ENCODE measurements around the gene SLC36A3.

The SLC36A3 gene

DNA sequence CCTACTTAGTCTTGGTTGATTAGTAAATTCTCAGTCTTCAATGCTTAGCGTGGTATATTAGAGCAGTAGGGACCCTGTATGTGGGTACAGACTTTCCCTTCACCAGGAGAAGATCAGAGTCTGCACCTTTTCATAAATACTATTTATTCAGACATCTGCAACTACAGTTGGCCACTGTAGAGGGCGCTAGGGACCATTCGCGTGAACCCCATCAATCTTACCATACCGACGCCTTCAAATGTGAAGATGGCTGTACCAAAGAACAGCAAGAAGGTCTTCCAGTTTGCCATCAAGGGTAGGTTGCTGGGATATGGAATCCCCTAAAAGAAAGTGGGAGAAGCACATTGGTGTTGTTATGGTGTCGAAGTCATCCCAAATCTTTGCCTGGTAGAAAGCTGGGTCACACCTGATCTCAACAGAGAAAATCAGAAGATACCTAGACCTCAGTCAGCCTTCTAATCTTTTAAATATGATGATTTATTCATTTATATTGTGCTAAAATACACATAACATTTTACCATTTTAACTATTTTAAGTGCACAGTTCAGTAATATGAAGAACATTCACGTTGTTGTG, 19.1 kb downstream of the SLC36A3 start:
- no peak overlapping the region for H3K27ac Mint-ChIP-seq
- H3K9me3 Mint-ChIP-seq = no peaks in the 10 kb centered on the region
- DNase-seq (ENCODE audit: low spot score in 2 of 2) (no peak), ATAC-seq (no peak)
- no peak overlapping the region for H3K4me3 Mint-ChIP-seq
- H3K36me3 Mint-ChIP-seq = no peaks in the 10 kb centered on the region
- no peaks in the 10 kb centered on the region for H3K4me1 Mint-ChIP-seq

- DNase-seq (ENCODE audit: low spot score in 2 of 2) (no peak), ATAC-seq (no peak)
- no peaks in the 10 kb centered on the region for H3K9me3 Mint-ChIP-seq
- no peaks in the 10 kb centered on the region for H3K36me3 Mint-ChIP-seq
- no peaks in the 10 kb centered on the region for H3K4me1 Mint-ChIP-seq
- H3K4me3 Mint-ChIP-seq = no peak overlapping the region
- no peak overlapping the region for H3K27ac Mint-ChIP-seq
Observed at GRCh38 chr5:151283120-151283825, 20.3 kb downstream of the SLC36A3 start.

DNA sequence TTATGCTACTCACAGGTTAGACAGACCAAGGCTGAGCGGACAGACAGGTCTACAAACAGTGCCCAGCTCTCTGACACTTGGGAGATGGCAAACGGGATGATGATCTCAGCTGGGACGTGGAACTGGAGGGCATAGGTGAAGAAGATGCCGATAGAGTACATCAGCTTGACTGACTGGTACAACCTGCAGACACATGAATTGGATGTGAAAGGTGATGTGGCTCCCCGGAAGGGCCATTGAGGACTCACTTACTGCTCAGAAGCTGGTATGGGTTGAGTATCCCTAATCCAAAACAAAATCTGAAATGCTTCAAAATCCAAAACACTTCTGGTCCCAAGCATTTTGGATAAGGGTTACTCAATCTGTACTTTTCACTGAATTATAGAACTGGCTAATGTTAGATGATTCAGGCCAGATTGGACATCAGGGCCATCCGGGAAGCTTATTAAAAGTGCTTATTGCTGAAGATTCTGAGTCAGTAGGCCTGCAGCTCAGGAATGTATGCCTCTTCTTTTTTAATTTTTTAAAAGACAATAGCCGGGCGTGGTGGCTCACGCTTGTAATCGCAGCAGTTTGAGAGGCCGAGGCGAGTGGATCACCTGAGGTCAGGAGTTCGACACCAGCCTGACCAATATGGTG, 22.4 kb downstream of the SLC36A3 start:
- no peaks in the 10 kb centered on the region for H3K36me3 Mint-ChIP-seq
- H3K27ac Mint-ChIP-seq = no peak overlapping the region
- no peaks in the 10 kb centered on the region for H3K9me3 Mint-ChIP-seq
- DNase-seq (ENCODE audit: low spot score in 2 of 2) (no peak), ATAC-seq (no peak)
- H3K4me1 Mint-ChIP-seq = no peaks in the 10 kb centered on the region
- H3K4me3 Mint-ChIP-seq = no peak overlapping the region

DNA sequence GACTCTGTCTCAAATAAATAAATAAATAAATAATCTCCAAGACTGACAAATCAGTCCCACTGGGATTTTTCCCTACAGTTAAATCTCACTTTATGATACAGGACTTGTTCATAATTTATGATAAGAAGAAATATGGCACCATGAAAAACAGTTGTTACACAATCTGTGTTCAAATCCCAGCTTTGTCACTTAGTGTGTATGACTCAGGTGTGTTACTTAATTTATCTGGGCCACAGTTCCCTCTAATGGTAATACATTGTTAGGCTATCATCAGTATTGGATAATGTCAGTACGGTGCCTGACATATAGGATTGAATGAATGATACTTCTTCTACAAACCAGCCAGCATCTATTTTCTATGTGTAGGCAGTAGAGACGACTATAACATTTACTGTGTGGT, 23.1 kb downstream of the SLC36A3 start:
- no peak for DNase-seq (ENCODE audit: low spot score in 2 of 2)
- Mint-ChIP-seq H3K4me1 (no peaks in the 10 kb centered on the region), H3K36me3 (no peaks in the 10 kb centered on the region), H3K4me3 (no peak overlapping the region), H3K27ac (no peak overlapping the region), H3K9me3 (no peaks in the 10 kb centered on the region)
- no peak for ATAC-seq

GRCh38 chr5:151278845-151279244, 24.7 kb downstream of the SLC36A3 start:
- Mint-ChIP-seq H3K4me1 (no peaks in the 10 kb centered on the region), H3K36me3 (no peaks in the 10 kb centered on the region), H3K4me3 (no peak overlapping the region), H3K9me3 (no peaks in the 10 kb centered on the region), H3K27ac (no peak overlapping the region)
- ATAC-seq (no peak), DNase-seq (ENCODE audit: low spot score in 2 of 2) (no peak)

GRCh38 chr5:151275803-151276202, 27.8 kb downstream of the SLC36A3 start:
- Mint-ChIP-seq H3K9me3 (no peaks in the 10 kb centered on the region), H3K4me1 (no peaks in the 10 kb centered on the region), H3K27ac (no peak overlapping the region), H3K36me3 (no peaks in the 10 kb centered on the region), H3K4me3 (no peak overlapping the region)
- ATAC-seq = no peak
- no peak for DNase-seq (ENCODE audit: low spot score in 2 of 2)

GRCh38 chr5:151274666-151275065, 28.9 kb downstream of the SLC36A3 start:
- Mint-ChIP-seq H3K27ac (no peak overlapping the region), H3K4me1 (no peaks in the 10 kb centered on the region)
- ATAC-seq = no peak

DNA sequence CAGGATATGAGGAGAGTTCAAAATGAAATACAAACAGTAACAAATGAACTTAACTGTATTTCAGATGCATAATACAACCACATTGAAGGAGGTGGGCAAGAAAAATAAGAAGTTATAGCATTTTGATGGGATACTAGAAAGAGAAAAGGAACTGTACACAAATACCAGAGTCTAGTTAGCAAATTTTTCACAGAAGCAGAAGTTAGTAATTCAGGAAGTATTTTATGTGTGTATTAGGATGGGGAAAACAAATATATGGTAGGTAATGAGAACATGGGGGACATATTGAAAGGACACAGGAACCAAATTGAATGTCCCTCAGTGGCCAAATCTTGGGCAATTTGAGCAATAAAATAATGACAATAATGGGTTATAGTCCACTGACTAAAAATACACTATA, 32.2 kb downstream of the SLC36A3 start:
- Mint-ChIP-seq H3K27ac (no peak overlapping the region), H3K4me3 (no peak overlapping the region), H3K36me3 (peaks cover 21% of the 10 kb centered on the region), H3K4me1 (no peaks in the 10 kb centered on the region), H3K9me3 (no peaks in the 10 kb centered on the region)
- ATAC-seq = no peak
- no peak for DNase-seq (ENCODE audit: low spot score in 2 of 2)

More at GRCh38 chr5:151274666-151275065, 28.9 kb downstream of the SLC36A3 start:
- DNase-seq (ENCODE audit: low spot score in 2 of 2) = no peak
- Mint-ChIP-seq H3K4me3 (no peak overlapping the region), H3K9me3 (no peaks in the 10 kb centered on the region), H3K36me3 (no peaks in the 10 kb centered on the region)

DNA sequence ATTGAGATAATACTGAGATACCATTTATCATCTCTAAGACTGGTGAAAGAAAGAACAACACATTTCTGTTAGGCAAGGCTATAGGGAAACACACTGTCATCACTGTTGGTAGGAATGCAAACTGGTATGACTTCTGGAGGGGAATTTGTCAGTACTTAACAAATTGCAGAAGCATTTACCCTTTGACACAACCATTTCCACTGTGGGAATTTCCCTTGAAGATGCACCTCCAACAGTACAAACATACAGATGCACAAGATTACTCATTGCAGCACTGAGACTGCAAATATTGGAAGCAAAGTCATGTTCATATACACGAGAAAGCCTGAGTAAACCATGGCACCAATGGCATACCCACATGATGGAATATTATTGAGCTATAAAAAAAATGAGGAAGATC, 33.0 kb downstream of the SLC36A3 start:
- ATAC-seq = peak; percentile 98
- H3K4me3 Mint-ChIP-seq = no peak overlapping the region
- H3K27ac Mint-ChIP-seq = no peak overlapping the region
- no peak for DNase-seq (ENCODE audit: low spot score in 2 of 2)
- peaks cover 26% of the 10 kb centered on the region for H3K36me3 Mint-ChIP-seq
- H3K9me3 Mint-ChIP-seq = no peaks in the 10 kb centered on the region
- H3K4me1 Mint-ChIP-seq = no peaks in the 10 kb centered on the region

DNA sequence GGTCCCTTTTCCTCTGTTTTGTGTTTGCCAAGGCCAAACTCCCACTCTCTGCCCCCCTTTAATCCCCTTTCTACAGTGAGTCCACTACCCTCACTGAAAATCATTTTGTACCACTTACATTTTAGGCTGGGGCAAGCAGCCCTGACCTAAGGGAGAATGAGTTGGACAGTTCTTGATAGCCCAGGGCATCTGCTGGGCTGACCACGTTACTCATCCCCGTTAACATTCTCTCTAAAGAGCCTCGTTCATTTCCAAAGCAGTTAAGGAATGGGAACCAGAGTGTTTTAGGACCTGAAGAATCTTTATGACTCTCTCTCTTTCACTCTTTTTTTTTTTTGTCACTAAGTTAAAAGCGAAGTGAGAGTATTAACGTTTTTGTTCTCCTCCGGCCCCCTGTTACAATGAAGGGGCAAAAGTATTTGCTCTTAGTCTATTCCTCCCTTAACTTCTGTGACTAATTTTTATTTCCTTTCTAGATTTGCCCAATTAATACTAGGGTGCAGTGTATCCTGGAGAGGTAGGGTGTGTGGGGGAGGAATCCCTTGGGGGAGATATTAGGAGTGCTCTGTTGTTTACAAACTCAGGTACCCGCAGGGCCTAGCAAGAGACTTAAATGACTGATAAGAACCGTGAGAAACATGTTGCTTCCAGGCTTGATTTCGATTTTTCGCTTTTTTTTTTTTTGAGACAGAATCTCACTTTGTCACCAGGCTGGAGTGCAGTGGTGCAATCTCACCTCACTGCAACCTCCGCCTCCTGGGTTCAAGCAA, 35.9 kb downstream of the SLC36A3 start:
- H3K4me3 Mint-ChIP-seq = no peak overlapping the region
- H3K36me3 Mint-ChIP-seq = peaks cover 37% of the 10 kb centered on the region
- H3K9me3 Mint-ChIP-seq = no peaks in the 10 kb centered on the region
- H3K4me1 Mint-ChIP-seq = peaks cover 16% of the 10 kb centered on the region
- DNase-seq (ENCODE audit: low spot score in 2 of 2) (no peak), ATAC-seq (no peak)
- no peak overlapping the region for H3K27ac Mint-ChIP-seq

- peak in 1 of 2 donors; percentile 71 for DNase-seq (ENCODE audit: low spot score in 2 of 2)
- peak overlapping the region; percentile 93 for H3K27ac Mint-ChIP-seq
Observed at GRCh38 chr5:151264113-151264512, 39.5 kb downstream of the SLC36A3 start.

DNA sequence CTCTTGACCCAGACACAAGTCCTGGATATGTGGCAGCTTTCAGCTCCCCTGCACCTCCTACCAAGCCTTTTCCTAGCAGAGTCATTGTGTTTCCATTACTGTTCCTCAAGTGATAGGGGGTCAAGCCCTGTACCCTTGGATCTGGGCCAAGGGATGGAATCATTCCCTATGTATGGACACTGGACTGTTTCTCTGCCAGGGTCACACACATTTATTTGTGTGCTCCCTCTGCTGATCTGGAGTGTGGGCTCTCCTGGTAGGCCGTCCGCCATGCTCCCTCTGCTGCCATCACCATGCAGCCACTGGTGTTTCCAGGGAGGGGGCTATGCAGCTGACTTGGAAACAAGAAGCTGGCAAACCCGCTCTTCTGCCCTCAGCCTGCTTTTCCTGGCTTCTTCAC, 41.0 kb downstream of the SLC36A3 start:
- Mint-ChIP-seq H3K4me3 (no peak overlapping the region), H3K36me3 (peaks cover 27% of the 10 kb centered on the region), H3K4me1 (peaks cover 27% of the 10 kb centered on the region), H3K9me3 (no peaks in the 10 kb centered on the region), H3K27ac (peak overlapping the region; percentile 1)
- DNase-seq (ENCODE audit: low spot score in 2 of 2) = no peak
- ATAC-seq = no peak

More at GRCh38 chr5:151264113-151264512, 39.5 kb downstream of the SLC36A3 start:
- H3K36me3 Mint-ChIP-seq = peaks cover 37% of the 10 kb centered on the region
- peak; percentile 96 for ATAC-seq
- H3K9me3 Mint-ChIP-seq = no peaks in the 10 kb centered on the region
- peaks cover 17% of the 10 kb centered on the region for H3K4me1 Mint-ChIP-seq
- peak overlapping the region; percentile 53 for H3K4me3 Mint-ChIP-seq

- Mint-ChIP-seq H3K36me3 (peaks cover 10% of the 10 kb centered on the region), H3K4me3 (no peak overlapping the region), H3K9me3 (no peaks in the 10 kb centered on the region), H3K27ac (no peak overlapping the region), H3K4me1 (peaks cover 33% of the 10 kb centered on the region)
- DNase-seq (ENCODE audit: low spot score in 2 of 2) (no peak), ATAC-seq (no peak)
Observed at GRCh38 chr5:151259931-151260330, 43.6 kb downstream of the SLC36A3 start.

- peak overlapping the region; percentile 51 for H3K27ac Mint-ChIP-seq
- peaks cover 7% of the 10 kb centered on the region for H3K36me3 Mint-ChIP-seq
- ATAC-seq (no peak), DNase-seq (ENCODE audit: low spot score in 2 of 2) (no peak)
- H3K4me1 Mint-ChIP-seq = peaks cover 27% of the 10 kb centered on the region
- no peaks in the 10 kb centered on the region for H3K9me3 Mint-ChIP-seq
- H3K4me3 Mint-ChIP-seq = no peak overlapping the region
Observed at GRCh38 chr5:151258816-151259215, 44.8 kb downstream of the SLC36A3 start.

DNA sequence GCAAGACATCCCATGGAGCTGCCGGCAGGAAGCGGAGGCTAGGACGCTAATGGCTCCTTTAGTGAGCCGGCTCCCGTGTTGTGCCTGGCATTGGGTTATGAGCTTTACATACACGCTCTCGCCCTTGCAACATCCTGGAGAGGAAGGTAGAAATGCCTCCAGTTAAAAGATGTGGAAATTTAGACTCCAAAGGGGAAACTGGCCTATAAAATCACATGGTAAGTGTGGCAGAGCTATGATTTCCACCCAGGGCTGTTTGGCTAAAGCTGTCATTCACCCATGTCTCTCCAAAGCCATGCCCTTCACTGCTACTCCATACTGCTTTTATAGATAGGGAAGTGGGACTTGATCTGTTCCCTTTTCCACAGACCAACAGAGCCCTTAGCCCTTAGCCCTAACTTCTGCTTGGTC, 45.4 kb downstream of the SLC36A3 start:
- Mint-ChIP-seq H3K9me3 (no peaks in the 10 kb centered on the region), H3K27ac (peak overlapping the region; percentile 51), H3K4me3 (no peak overlapping the region), H3K4me1 (peaks cover 28% of the 10 kb centered on the region), H3K36me3 (peaks cover 4% of the 10 kb centered on the region)
- no peak for DNase-seq (ENCODE audit: low spot score in 2 of 2)
- ATAC-seq = no peak

All from stimulated activated effector memory CD8-positive, alpha-beta T cell treated with anti-CD3 and anti-CD28 coated beads, Interleukin-12 subunit alpha, Interleukin-12 subunit beta, amount 100 ng/mL, for 72 hours (primary cell).